ENCODE results near the gene WDR27. TPM values are rescaled to one million over a fixed set of nuclear protein-coding genes. Genes with fewer than 3 reads are reported as not detected.

The WDR27 gene
- total RNA-seq, 2 experiments from 2014 or later: 29.0 to 29.7 TPM

- H3K4me3 Mint-ChIP-seq: no peak overlapping the region
- DNase-seq: no peak
- no peaks in the 10 kb centered on the region for H3K4me1 Mint-ChIP-seq
- no peak overlapping the region for H3K27ac Mint-ChIP-seq
- H3K9me3 Mint-ChIP-seq: peaks cover 4% of the 10 kb centered on the region
- no peaks in the 10 kb centered on the region for H3K27me3 Mint-ChIP-seq
- H3K36me3 Mint-ChIP-seq: peaks cover 6% of the 10 kb centered on the region
Observed at GRCh38 chr6:169425628-169426370, 276.0 kb downstream of the WDR27 start.

DNA sequence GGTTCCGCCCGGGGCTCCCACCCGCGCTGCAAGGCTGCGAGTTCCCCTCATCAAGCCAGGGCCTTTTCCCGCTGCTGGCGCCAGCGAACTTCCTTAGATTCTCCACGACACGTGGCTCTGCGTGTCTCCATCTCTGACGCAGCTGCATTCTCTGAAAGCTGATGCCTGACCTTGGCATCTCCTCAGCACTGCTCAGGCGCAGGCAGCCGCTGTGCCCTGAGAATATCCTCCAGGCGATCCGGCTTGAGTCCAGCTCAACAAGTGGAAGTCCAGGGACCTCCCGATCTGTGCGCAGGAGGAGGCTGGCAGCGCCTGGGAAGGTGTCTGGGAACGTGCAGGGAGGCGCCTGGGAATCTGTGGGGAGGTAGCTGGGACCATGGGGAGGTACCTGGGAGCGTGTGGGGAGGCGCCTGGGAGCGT lies 277.0 kb downstream of the WDR27 start:
- no peak overlapping the region for H3K4me3 Mint-ChIP-seq
- no peaks in the 10 kb centered on the region for H3K4me1 Mint-ChIP-seq
- no peak overlapping the region for H3K27ac Mint-ChIP-seq
- H3K9me3 Mint-ChIP-seq: peaks cover 1% of the 10 kb centered on the region
- H3K36me3 Mint-ChIP-seq: peaks cover under 1% of the 10 kb centered on the region
- H3K27me3 Mint-ChIP-seq: no peaks in the 10 kb centered on the region
- DNase-seq: no peak

- H3K36me3 Mint-ChIP-seq: no peaks in the 10 kb centered on the region
- DNase-seq: no peak
- H3K27ac Mint-ChIP-seq: no peak overlapping the region
- no peak overlapping the region for H3K4me3 Mint-ChIP-seq
- no peaks in the 10 kb centered on the region for H3K4me1 Mint-ChIP-seq
- H3K9me3 Mint-ChIP-seq: peaks cover 1% of the 10 kb centered on the region
- no peaks in the 10 kb centered on the region for H3K27me3 Mint-ChIP-seq
Observed at GRCh38 chr6:169424149-169424804, 277.6 kb downstream of the WDR27 start.

DNA sequence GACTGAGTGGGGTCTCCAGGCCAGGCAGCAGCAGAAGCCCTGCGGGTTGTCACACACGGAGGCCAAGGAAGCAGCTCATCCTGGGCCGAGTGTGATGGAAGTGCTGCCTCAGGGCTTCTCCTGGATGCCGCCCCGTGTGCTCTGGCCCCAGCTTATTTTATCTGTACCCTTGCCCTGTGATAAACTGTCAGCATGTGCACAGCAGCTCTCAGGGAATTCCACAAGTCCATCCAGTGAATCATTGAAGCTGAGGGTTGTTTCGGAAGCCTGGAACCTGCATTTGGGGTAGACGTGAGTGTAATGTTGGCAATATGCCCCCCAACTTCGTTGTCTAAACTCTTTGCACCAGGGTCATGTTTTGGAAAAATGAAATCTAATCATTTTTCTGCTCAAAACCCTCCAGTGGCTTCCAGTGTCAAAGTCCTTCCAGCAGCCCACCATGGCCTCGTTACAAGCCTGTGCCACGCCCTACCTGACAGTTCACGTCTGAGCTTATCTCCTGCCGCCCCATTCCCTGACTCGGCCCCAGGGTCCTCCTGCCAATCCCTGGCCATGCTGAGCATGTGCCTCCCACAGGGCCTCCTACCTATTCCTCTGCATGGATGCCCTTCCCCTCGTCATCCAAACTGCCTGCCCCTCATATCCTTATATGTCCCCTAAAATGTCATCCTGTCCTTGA lies 280.1 kb downstream of the WDR27 start:
- Mint-ChIP-seq H3K4me3 (no peak overlapping the region), H3K9me3 (no peaks in the 10 kb centered on the region), H3K36me3 (no peaks in the 10 kb centered on the region), H3K27me3 (no peaks in the 10 kb centered on the region), H3K4me1 (no peaks in the 10 kb centered on the region), H3K27ac (no peak overlapping the region)
- no peak for DNase-seq

DNA sequence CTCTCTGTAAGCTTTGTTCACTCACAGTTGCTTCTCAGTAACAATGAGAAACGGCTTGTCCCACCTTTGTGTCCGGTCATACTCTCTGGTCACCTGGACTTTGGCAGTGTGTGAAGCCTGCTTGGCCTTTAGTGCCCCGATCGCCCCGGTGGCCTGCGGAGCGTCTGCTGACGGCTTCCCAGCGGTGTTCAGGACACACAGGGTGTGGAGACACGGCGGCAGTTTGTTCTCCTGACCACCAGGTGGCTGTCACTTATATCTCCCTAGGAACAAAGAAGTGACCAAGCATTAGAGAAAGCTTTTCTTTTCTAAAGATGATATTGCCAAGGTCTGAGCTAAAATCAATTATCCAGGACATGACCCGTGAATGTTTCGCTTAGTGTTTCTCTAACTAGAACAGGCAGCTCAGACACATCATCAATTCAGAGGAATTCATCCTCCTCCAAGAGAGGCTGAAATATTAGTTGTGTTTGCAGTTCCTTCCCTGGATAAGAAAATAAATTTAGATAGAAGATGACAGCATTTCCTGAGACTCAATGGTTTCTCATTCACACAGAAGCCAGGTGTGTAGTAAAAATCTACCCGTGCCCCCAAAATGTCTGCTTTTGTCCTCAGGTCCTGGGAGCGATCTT lies 280.8 kb downstream of the WDR27 start:
- H3K27me3 Mint-ChIP-seq: no peaks in the 10 kb centered on the region
- H3K4me3 Mint-ChIP-seq: no peak overlapping the region
- no peak overlapping the region for H3K27ac Mint-ChIP-seq
- H3K36me3 Mint-ChIP-seq: no peaks in the 10 kb centered on the region
- DNase-seq: no peak
- no peaks in the 10 kb centered on the region for H3K4me1 Mint-ChIP-seq
- H3K9me3 Mint-ChIP-seq: no peaks in the 10 kb centered on the region

DNA sequence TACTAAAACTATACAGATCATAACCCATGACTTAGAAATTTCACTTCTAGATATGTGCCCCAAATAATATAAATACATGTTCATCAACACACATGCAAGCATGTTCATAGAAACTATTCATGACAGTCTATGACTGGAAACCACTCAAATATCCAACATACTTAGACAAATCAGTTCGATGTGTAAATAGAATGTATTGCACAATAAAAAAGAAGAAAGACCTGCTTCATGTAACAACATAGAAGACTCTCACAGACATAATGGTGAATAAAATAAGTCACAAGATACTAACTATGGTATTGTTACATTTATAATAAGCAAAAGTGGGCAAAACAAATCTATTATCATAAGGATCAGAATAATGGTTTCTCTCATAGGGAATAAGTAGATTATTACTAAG lies 284.7 kb downstream of the WDR27 start:
- Mint-ChIP-seq H3K9me3 (peaks cover 13% of the 10 kb centered on the region), H3K36me3 (no peaks in the 10 kb centered on the region), H3K4me1 (no peaks in the 10 kb centered on the region), H3K27ac (no peak overlapping the region), H3K4me3 (no peak overlapping the region), H3K27me3 (peaks cover 3% of the 10 kb centered on the region)
- DNase-seq: no peak

DNA sequence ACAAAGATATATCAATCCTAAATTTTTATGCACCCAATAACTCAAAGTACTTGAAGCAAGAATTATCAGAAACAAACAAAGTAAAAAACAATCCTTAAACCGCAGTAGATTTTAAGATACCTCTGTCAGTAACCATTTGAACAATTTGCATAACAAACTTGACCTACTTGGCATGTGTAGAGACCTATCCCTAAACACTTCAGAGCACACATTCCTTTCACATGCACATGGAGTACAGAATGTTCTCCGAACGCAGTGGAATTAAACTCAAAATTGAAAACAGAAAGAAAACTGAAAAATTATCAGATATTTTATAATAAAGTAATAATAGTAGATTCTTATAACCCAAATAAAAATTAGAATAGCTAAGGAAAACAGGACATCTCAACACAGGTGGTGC lies 285.6 kb downstream of the WDR27 start:
- Mint-ChIP-seq H3K36me3 (no peaks in the 10 kb centered on the region), H3K4me1 (no peaks in the 10 kb centered on the region), H3K27me3 (peaks cover 3% of the 10 kb centered on the region), H3K27ac (no peak overlapping the region), H3K4me3 (no peak overlapping the region), H3K9me3 (peaks cover 13% of the 10 kb centered on the region)
- no peak for DNase-seq

DNA sequence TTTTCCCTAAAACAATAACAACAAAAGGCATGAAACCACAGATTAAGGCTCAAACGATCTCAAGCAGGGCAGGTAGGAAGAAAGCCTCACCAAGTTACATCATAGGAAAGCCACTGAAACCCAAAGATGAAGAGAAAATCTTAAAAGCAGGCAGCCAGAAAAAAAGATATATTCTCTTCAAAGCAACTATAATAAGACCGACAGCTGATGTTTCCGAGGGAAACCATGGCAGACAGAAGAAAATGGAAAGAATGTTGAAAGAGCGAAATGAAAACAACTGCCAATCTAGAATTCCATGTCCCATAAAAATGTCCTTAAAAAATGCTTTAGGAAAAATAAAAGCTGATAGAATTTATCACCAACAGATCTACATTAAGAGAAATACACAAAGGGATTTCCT lies 286.6 kb downstream of the WDR27 start:
- H3K9me3 Mint-ChIP-seq: peaks cover 13% of the 10 kb centered on the region
- H3K36me3 Mint-ChIP-seq: no peaks in the 10 kb centered on the region
- H3K27ac Mint-ChIP-seq: no peak overlapping the region
- peaks cover 3% of the 10 kb centered on the region for H3K27me3 Mint-ChIP-seq
- H3K4me1 Mint-ChIP-seq: no peaks in the 10 kb centered on the region
- no peak overlapping the region for H3K4me3 Mint-ChIP-seq
- no peak for DNase-seq

DNA sequence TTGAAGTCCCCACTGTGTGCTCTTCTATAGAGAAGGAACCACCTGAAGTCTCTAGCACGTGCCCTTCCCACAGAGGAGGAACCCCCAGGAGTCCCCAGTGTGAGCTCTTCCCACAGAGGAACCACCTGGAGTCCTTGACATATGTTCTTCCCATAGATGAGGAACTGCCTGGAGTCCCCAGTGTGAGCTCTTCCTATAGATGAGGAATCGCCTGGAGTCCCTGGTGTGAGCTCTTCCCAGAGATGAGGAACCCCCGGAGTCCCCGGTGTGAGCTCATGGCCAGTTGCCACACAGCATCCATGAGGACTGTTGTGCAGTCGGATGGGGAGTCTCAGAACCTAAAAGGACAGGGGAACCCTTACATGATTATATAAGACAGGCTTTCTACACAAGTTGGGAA lies 290.1 kb downstream of the WDR27 start:
- Mint-ChIP-seq H3K27ac (no peak overlapping the region), H3K9me3 (peaks cover 13% of the 10 kb centered on the region), H3K27me3 (peaks cover 7% of the 10 kb centered on the region), H3K4me3 (no peak overlapping the region), H3K4me1 (no peaks in the 10 kb centered on the region), H3K36me3 (no peaks in the 10 kb centered on the region)
- DNase-seq: no peak

GRCh38 chr6:169411296-169411695 lies 290.5 kb downstream of the WDR27 start:
- Mint-ChIP-seq H3K36me3 (no peaks in the 10 kb centered on the region), H3K27me3 (peaks cover 7% of the 10 kb centered on the region), H3K4me3 (no peak overlapping the region), H3K9me3 (peaks cover 13% of the 10 kb centered on the region), H3K27ac (no peak overlapping the region), H3K4me1 (no peaks in the 10 kb centered on the region)
- DNase-seq: no peak

DNA sequence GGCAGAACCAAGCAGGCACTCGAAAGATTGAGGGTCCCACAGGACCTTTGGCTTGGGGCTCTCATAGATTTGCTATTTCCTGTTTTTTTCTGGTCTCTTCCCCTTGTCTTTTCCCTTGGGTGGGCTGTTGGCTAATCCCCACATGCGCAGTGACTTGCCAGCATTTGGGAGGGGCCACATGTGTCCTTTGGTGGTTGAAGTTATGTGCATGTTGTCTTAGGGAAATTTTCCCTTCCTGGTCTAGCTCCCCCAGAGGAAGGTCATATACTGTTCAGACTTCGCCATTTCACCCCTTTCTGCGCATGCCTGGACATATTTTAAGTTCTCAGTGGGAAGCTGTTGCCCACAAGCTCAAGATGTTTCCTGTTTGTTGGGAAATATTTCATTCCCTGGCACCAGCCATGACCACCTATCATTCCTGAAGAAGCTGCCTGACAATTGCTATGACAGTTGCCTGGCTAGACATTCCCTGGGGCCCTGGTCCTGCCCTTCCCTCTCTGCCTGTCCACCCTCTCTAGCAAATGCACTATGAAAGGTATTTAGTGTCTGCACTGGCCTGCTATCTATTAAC lies 292.0 kb downstream of the WDR27 start:
- H3K9me3 Mint-ChIP-seq: peaks cover 8% of the 10 kb centered on the region
- H3K27ac Mint-ChIP-seq: no peak overlapping the region
- H3K27me3 Mint-ChIP-seq: peaks cover 7% of the 10 kb centered on the region
- H3K4me1 Mint-ChIP-seq: no peaks in the 10 kb centered on the region
- H3K36me3 Mint-ChIP-seq: no peaks in the 10 kb centered on the region
- H3K4me3 Mint-ChIP-seq: no peak overlapping the region
- DNase-seq: no peak

GRCh38 chr6:169407325-169407724 lies 294.5 kb downstream of the WDR27 start:
- H3K27me3 Mint-ChIP-seq: peaks cover 10% of the 10 kb centered on the region
- no peak overlapping the region for H3K27ac Mint-ChIP-seq
- H3K4me1 Mint-ChIP-seq: no peaks in the 10 kb centered on the region
- H3K4me3 Mint-ChIP-seq: no peak overlapping the region
- H3K9me3 Mint-ChIP-seq: no peaks in the 10 kb centered on the region
- DNase-seq: no peak
- H3K36me3 Mint-ChIP-seq: no peaks in the 10 kb centered on the region
